SU-DHL-6 (cell line): ENCODE measurements around the gene ST7.

Experiments used
- H2AFZ ChIP-seq: fragments of 200-600 bp; sonication (generic); 2 replicates; pipeline ENCODE4 v1.6.1; 2014; ENCODE audit warnings: low read depth, mild to moderate bottlenecking, moderate library complexity, mixed read lengths, antibody characterized with exemption, low read length; ENCODE audit not compliant: severe bottlenecking
- H3F3A ChIP-seq: fragments of 200-600 bp; shearing (Covaris generic); 2 replicates; pipeline ENCODE4 v1.6.0; 2016; ENCODE audit warnings: antibody characterized with exemption, mild to moderate bottlenecking; ENCODE audit not compliant: insufficient read depth
- H3K27ac ChIP-seq: fragments of 200-600 bp; sonication (generic); 2 replicates; pipeline ENCODE4 v1.5.1; 2016; ENCODE audit warnings: low read depth, mild to moderate bottlenecking, low read length, moderate library complexity, mixed read lengths
- H3K27me3 ChIP-seq: fragments of 200-600 bp; sonication (generic), shearing (Covaris generic); 2 replicates; pipeline ENCODE4 v1.6.0; 2014; ENCODE audit warnings: mild to moderate bottlenecking, low read length
- H3K36me3 ChIP-seq: fragments of 200-600 bp; sonication (generic); 2 replicates; pipeline ENCODE4 v1.6.1; 2014; ENCODE audit warnings: mild to moderate bottlenecking, low read length, mixed read lengths
- H3K4me2 ChIP-seq: fragments of 300-600, 200-600 bp; shearing (Covaris generic), sonication (generic); 2 replicates; pipeline ENCODE4 v1.6.0; 2014; ENCODE audit warnings: low read length, low read depth, mild to moderate bottlenecking; ENCODE audit not compliant: poor library complexity, severe bottlenecking
- H3K4me3 ChIP-seq: fragments of 200-600 bp; sonication (generic); 2 replicates; pipeline ENCODE4 v1.5.1; 2014; ENCODE audit warnings: antibody characterized with exemption, low read length, mild to moderate bottlenecking, mixed read lengths; ENCODE audit not compliant: insufficient read depth, poor library complexity, severe bottlenecking
- H3K79me2 ChIP-seq: fragments of 200-600 bp; sonication (generic); 2 replicates; pipeline ENCODE4 v1.6.1; 2014; ENCODE audit warnings: mild to moderate bottlenecking, low read length, moderate library complexity; ENCODE audit not compliant: insufficient read depth
- H3K9ac ChIP-seq: fragments of 200-600 bp; sonication (generic); 2 replicates; pipeline ENCODE4 v1.7.0; 2014; ENCODE audit warnings: mild to moderate bottlenecking, low read length
- H3K9me2 ChIP-seq: fragments of 200-600 bp; sonication (generic); replicated peaks from 2 replicates; pipeline ENCODE4 v1.6.1; 2014; ENCODE audit warnings: low read length; ENCODE audit not compliant: insufficient read depth
- H3K9me3 ChIP-seq: fragments of 200-600 bp; sonication (generic); 2 replicates; pipeline ENCODE4 v1.6.1; 2014; ENCODE audit warnings: low read length, mixed read lengths; ENCODE audit not compliant: insufficient read depth
- H4K20me1 ChIP-seq: fragments of 200-600 bp; sonication (generic); 2 replicates; pipeline ENCODE4 v1.6.1; 2014; ENCODE audit warnings: low read depth, mild to moderate bottlenecking, antibody characterized with exemption, low read length, moderate library complexity, mixed read lengths
- CTCF ChIP-seq: fragments of 200-600 bp; sonication (generic); IDR thresholded peaks from one replicate; pipeline ENCODE4 v1.5.1; 2017; ENCODE audit warnings: antibody characterized with exemption, mild to moderate bottlenecking, low read length, moderate library complexity; ENCODE audit not compliant: insufficient read depth, poor library complexity, severe bottlenecking
- EZH2phosphoT487 ChIP-seq: fragments of 200-600 bp; sonication (generic), shearing (Covaris generic); conservative IDR thresholded peaks from 2 replicates; pipeline ENCODE4 v1.6.1; 2018; ENCODE audit warnings: mild to moderate bottlenecking, antibody characterized with exemption, low read length, moderate library complexity, mixed read lengths

Gene ST7

GRCh38 chr7:116940689-116941370, 12.5 kb upstream of the ST7 start:
- no peak overlapping the region for H3K9ac ChIP-seq
- no peaks in the 10 kb centered on the region for H3K36me3 ChIP-seq
- H3F3A ChIP-seq: no peaks in the 10 kb centered on the region
- no peak for TF ChIP-seq EZH2phosphoT487
- no peak for TF ChIP-seq CTCF
- H3K9me2 ChIP-seq: no peaks in the 10 kb centered on the region
- no peak overlapping the region for H3K4me3 ChIP-seq
- no peak overlapping the region for H3K27ac ChIP-seq
- no peaks in the 10 kb centered on the region for H3K27me3 ChIP-seq
- no peak overlapping the region for H2AFZ ChIP-seq
- H3K79me2 ChIP-seq: no peaks in the 10 kb centered on the region
- H3K9me3 ChIP-seq: no peaks in the 10 kb centered on the region
- no peaks in the 10 kb centered on the region for H4K20me1 ChIP-seq
- H3K4me2 ChIP-seq: no peak overlapping the region

DNA sequence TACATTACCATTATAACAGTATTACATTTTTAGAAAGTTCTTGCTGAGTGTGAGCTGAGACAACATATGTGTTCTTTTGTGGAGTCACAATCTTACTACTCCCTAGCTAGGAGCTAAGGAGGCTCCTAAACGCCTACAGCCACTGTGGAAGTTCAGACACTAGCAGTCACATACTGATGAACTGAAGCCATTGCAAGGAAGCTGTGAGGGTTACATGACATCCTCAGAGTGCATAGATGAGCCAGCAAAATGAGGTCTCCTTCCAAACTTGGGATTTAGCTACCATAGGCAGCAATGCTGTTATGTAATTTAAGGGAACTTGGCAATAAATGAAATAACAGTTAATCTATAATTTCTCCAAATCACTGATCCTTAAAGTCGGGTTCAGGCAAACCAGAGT, 10.8 kb upstream of the ST7 start:
- Histone ChIP-seq H3K27ac (no peak overlapping the region), H3K27me3 (no peaks in the 10 kb centered on the region), H3K79me2 (no peaks in the 10 kb centered on the region), H3K9ac (no peak overlapping the region), H3K9me3 (no peaks in the 10 kb centered on the region), H2AFZ (no peak overlapping the region), H3F3A (no peaks in the 10 kb centered on the region), H3K4me3 (no peak overlapping the region), H4K20me1 (no peaks in the 10 kb centered on the region), H3K36me3 (no peaks in the 10 kb centered on the region), H3K9me2 (no peaks in the 10 kb centered on the region), H3K4me2 (no peak overlapping the region)
- TF ChIP-seq CTCF: no peak
- no peak for TF ChIP-seq EZH2phosphoT487

DNA sequence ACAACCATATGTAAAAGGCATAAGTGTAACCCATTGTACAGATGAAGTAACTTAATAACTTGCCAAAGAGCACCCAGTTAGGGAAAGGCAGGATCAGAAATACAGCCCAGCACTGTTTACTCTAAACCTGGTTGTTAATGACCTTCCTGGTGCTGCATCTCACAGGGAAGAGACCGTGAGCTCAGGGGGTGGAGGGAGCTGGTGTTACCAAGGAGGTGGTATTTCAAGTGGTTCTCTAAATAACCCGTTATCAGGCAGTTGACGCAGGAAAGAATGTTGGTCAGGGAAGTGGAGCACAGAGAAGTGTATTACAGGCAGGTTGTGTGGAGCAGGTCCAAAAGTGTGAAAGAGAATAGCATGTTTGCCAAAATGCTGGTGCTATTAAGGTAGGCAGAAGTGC, 4.4 kb upstream of the ST7 start:
- Histone ChIP-seq H3F3A (no peaks in the 10 kb centered on the region), H3K27ac (no peak overlapping the region), H3K4me3 (no peak overlapping the region), H3K9me3 (no peaks in the 10 kb centered on the region), H4K20me1 (no peaks in the 10 kb centered on the region), H3K4me2 (no peak overlapping the region), H3K36me3 (no peaks in the 10 kb centered on the region), H3K9ac (no peak overlapping the region), H3K9me2 (no peaks in the 10 kb centered on the region), H3K27me3 (no peaks in the 10 kb centered on the region), H2AFZ (no peak overlapping the region), H3K79me2 (no peaks in the 10 kb centered on the region)
- TF ChIP-seq CTCF (no peak), EZH2phosphoT487 (no peak)
